ENCODE data around the gene TMEM121B. TPM values are rescaled to one million over a fixed set of nuclear protein-coding genes. Genes with fewer than 3 reads are reported as not detected.
A peak's percentile ranks its signal among the peaks of the same experiment; 100 is the strongest.

Gene TMEM121B
- total RNA-seq, 5 donors from 2014 or later (not counting 1 experiment from before 2014, with no cell fraction given) = 0.13 to 0.19 (median 0.15) TPM; not detected in 2

DNA sequence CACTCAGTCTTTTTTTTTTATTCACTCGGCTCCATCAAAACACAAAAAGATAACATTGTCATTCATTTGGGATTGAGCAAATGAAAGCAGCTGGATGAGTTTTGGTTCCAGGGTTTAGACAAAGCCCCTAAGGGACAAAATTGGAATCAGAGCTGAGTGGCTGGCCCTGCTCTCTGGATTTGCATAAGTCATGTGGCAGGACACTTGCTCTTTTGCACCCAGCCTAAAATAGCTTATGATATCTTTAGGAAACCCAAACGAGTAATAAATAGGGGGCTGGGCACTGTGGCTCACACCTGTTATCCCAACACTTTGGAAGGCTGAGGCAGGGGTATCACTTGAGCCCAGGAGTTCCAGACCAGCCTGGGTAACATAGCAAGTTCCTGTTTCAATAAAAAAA, 11.0 kb upstream of the TMEM121B start:
- no peak overlapping the region for H3K27ac ChIP-seq (ENCODE audit: low read length)
- no peaks in the 10 kb centered on the region for H3K27me3 Mint-ChIP-seq
- H3K9me3 Mint-ChIP-seq = no peaks in the 10 kb centered on the region
- no peaks in the 10 kb centered on the region for H3K4me1 Mint-ChIP-seq
- H3K27me3 ChIP-seq (replicated peaks in 1 of 2; ENCODE audit: control insufficient read depth in 2 of 2, extremely low read depth in 1 of 2, insufficient read depth in 2 of 2, low read length in 1 of 2) = peaks cover 0 to 5% of the 10 kb centered on the region in 2 experiments
- no peak overlapping the region for H3K4me3 Mint-ChIP-seq
- CTCF ChIA-PET = no interaction called here
- WGBS (ENCODE audit: insufficient coverage) = no CpG with 5 or more reads among the region's 2 CpGs
- H3K36me3 ChIP-seq (ENCODE audit: control insufficient read depth in 2 of 2, extremely low read depth in 1 of 2, insufficient read depth in 1 of 2, low read length in 1 of 2) = no peaks in the 10 kb centered on the region
- peaks cover 17% of the 10 kb centered on the region for H3K36me3 Mint-ChIP-seq
- ATAC-seq (replicated peaks in 1 of 4) (no peak), DNase-seq (no peak)
- no peak overlapping the region for H3K4me3 ChIP-seq (ENCODE audit: control insufficient read depth in 1 of 2, extremely low read depth in 1 of 2, low read length in 1 of 2)
- POLR2A ChIA-PET = no interaction called here
- H3K4me1 ChIP-seq (ENCODE audit: control insufficient read depth in 1 of 2, extremely low read depth in 1 of 2, insufficient read depth in 2 of 2, low read length in 2 of 2) = no peaks in the 10 kb centered on the region
- H3K9me3 ChIP-seq = no peaks in the 10 kb centered on the region
- H3K27ac Mint-ChIP-seq = no peak overlapping the region

GRCh38 chr22:17131686-17132085, 10.5 kb upstream of the TMEM121B start:
- H3K27me3 Mint-ChIP-seq = no peaks in the 10 kb centered on the region
- H3K27ac ChIP-seq (ENCODE audit: low read length) = no peak overlapping the region
- no peak for ATAC-seq (replicated peaks in 1 of 4)
- H3K4me3 Mint-ChIP-seq = no peak overlapping the region
- WGBS (ENCODE audit: insufficient coverage) = 86% methylated on average over 2 of the region's 5 CpGs
- no peak for DNase-seq
- H3K9me3 Mint-ChIP-seq = no peaks in the 10 kb centered on the region
- peaks cover 0 to 5% of the 10 kb centered on the region in 2 experiments for H3K27me3 ChIP-seq (replicated peaks in 1 of 2; ENCODE audit: control insufficient read depth in 2 of 2, extremely low read depth in 1 of 2, insufficient read depth in 2 of 2, low read length in 1 of 2)
- H3K36me3 ChIP-seq (ENCODE audit: control insufficient read depth in 2 of 2, extremely low read depth in 1 of 2, insufficient read depth in 1 of 2, low read length in 1 of 2) = no peaks in the 10 kb centered on the region
- H3K36me3 Mint-ChIP-seq = peaks cover 14% of the 10 kb centered on the region
- ChIA-PET CTCF (interaction anchor here in 1 of 2 donors (0.5 kb wide), 1 partner anchor 24 kb away, joined by 4 read pairs; no protein-coding TSS in a partner anchor), POLR2A (no interaction called here)
- no peaks in the 10 kb centered on the region for H3K4me1 Mint-ChIP-seq
- no peak overlapping the region for H3K4me3 ChIP-seq (ENCODE audit: control insufficient read depth in 1 of 2, extremely low read depth in 1 of 2, low read length in 1 of 2)
- H3K27ac Mint-ChIP-seq = no peak overlapping the region
- no peaks in the 10 kb centered on the region for H3K4me1 ChIP-seq (ENCODE audit: control insufficient read depth in 1 of 2, extremely low read depth in 1 of 2, insufficient read depth in 2 of 2, low read length in 2 of 2)
- no peaks in the 10 kb centered on the region for H3K9me3 ChIP-seq

DNA sequence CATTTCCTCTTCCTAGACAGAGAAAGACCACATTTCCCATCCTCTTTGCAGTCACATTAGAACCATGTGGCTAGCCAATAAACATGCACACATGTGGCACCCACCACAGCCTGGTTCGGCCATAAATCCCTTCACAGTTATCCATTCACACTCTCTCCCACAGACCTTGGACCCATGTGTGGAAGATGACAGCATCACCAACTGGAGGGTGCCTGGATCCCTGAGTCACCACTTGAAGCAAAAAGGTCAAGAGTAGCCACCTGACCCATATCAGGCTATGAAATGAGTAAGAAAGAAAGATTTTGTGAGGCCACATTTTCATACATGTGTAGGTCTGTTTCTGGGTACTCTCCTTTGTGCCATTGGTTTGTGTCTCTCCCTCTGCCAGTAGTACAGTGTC, 9.0 kb upstream of the TMEM121B start:
- Histone ChIP-seq H3K36me3 (ENCODE audit: control insufficient read depth in 2 of 2, extremely low read depth in 1 of 2, insufficient read depth in 1 of 2, low read length in 1 of 2) (no peaks in the 10 kb centered on the region), H3K9me3 (no peaks in the 10 kb centered on the region), H3K27ac (ENCODE audit: low read length) (no peak overlapping the region), H3K4me3 (ENCODE audit: control insufficient read depth in 1 of 2, extremely low read depth in 1 of 2, low read length in 1 of 2) (no peak overlapping the region), H3K27me3 (replicated peaks in 1 of 2; ENCODE audit: control insufficient read depth in 2 of 2, extremely low read depth in 1 of 2, insufficient read depth in 2 of 2, low read length in 1 of 2) (peaks cover 0 to 5% of the 10 kb centered on the region in 2 experiments), H3K4me1 (ENCODE audit: control insufficient read depth in 1 of 2, extremely low read depth in 1 of 2, insufficient read depth in 2 of 2, low read length in 2 of 2) (no peaks in the 10 kb centered on the region)
- DNase-seq = no peak
- WGBS (ENCODE audit: insufficient coverage) = no CpG with 5 or more reads among the region's 1 CpG
- H3K27me3 Mint-ChIP-seq = no peaks in the 10 kb centered on the region
- H3K4me1 Mint-ChIP-seq = no peaks in the 10 kb centered on the region
- H3K4me3 Mint-ChIP-seq = no peak overlapping the region
- H3K27ac Mint-ChIP-seq = no peak overlapping the region
- H3K36me3 Mint-ChIP-seq = peaks cover 13% of the 10 kb centered on the region
- ChIA-PET CTCF (no interaction called here), POLR2A (no interaction called here)
- ATAC-seq (replicated peaks in 1 of 4) = no peak
- no peaks in the 10 kb centered on the region for H3K9me3 Mint-ChIP-seq

GRCh38 chr22:17120711-17121232, 388 bp downstream of the TMEM121B start:
- 2% methylated on average over 68 of the region's 70 CpGs for WGBS (ENCODE audit: insufficient coverage)
- no peaks in the 10 kb centered on the region for H3K36me3 Mint-ChIP-seq
- POLR2A ChIA-PET = no interaction called here
- DNase-seq (peak in 6 of 35 experiments; percentile 11 to 41 (median 18)), ATAC-seq (replicated peaks in 1 of 4) (peak; percentile 32 to 49 (median 36))
- CTCF ChIA-PET = interaction anchor here in 1 of 2 donors (0.6 kb wide), 1 partner anchor 63 kb away, joined by 3 read pairs; no protein-coding TSS in a partner anchor
- peak overlapping the region in 1 of 3 donors; percentile 82 for H3K4me3 Mint-ChIP-seq
- no peaks in the 10 kb centered on the region for H3K9me3 Mint-ChIP-seq
- no peaks in the 10 kb centered on the region for H3K36me3 ChIP-seq (ENCODE audit: control insufficient read depth in 2 of 2, extremely low read depth in 1 of 2, insufficient read depth in 1 of 2, low read length in 1 of 2)
- peaks cover 6 to 28% of the 10 kb centered on the region in 2 donors for H3K27me3 Mint-ChIP-seq
- H3K4me1 ChIP-seq (ENCODE audit: control insufficient read depth in 1 of 2, extremely low read depth in 1 of 2, insufficient read depth in 2 of 2, low read length in 2 of 2) = peaks cover 36 to 55% of the 10 kb centered on the region in 2 experiments
- H3K27ac ChIP-seq (ENCODE audit: low read length) = no peak overlapping the region
- peak overlapping the region in 1 of 2 donors; percentile 40 for H3K4me3 ChIP-seq (ENCODE audit: control insufficient read depth in 1 of 2, extremely low read depth in 1 of 2, low read length in 1 of 2)
- H3K27ac Mint-ChIP-seq = no peak overlapping the region
- peaks cover 0 to 27% of the 10 kb centered on the region in 2 experiments for H3K27me3 ChIP-seq (replicated peaks in 1 of 2; ENCODE audit: control insufficient read depth in 2 of 2, extremely low read depth in 1 of 2, insufficient read depth in 2 of 2, low read length in 1 of 2)
- H3K4me1 Mint-ChIP-seq = peaks cover 41 to 42% (median 41%) of the 10 kb centered on the region in 3 donors
- H3K9me3 ChIP-seq = no peaks in the 10 kb centered on the region

DNA sequence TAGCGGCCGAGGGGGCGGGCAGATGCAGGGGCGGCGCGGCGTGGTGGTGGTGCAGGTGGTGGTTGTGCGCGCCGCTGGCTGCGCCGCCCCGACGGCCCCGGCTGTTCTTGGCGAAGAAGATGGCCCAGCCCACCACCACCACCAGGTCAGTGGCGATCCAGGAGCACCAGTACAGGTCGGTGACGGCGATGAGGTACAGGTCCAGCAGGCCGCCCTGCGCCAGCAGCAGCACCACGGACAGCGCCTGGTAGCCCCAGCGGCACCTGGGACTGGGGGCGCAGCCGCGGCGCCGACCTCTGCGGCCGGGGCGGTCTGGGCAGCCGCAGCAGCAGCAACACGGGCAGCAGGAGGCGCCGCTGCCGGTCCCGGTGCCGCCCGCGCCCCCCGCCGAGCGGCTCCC, 879 bp downstream of the TMEM121B start:
- peaks cover 6 to 28% of the 10 kb centered on the region in 2 donors for H3K27me3 Mint-ChIP-seq
- H3K36me3 ChIP-seq (ENCODE audit: control insufficient read depth in 2 of 2, extremely low read depth in 1 of 2, insufficient read depth in 1 of 2, low read length in 1 of 2) = no peaks in the 10 kb centered on the region
- POLR2A ChIA-PET = no interaction called here
- H3K9me3 ChIP-seq = no peaks in the 10 kb centered on the region
- WGBS (ENCODE audit: insufficient coverage) = 3% methylated on average over 41 of the region's 45 CpGs
- H3K4me1 ChIP-seq (ENCODE audit: control insufficient read depth in 1 of 2, extremely low read depth in 1 of 2, insufficient read depth in 2 of 2, low read length in 2 of 2) = peaks cover 41 to 60% of the 10 kb centered on the region in 2 experiments
- DNase-seq = peak in 30 of 35 experiments; percentile 17 to 73 (median 40)
- H3K27me3 ChIP-seq (replicated peaks in 1 of 2; ENCODE audit: control insufficient read depth in 2 of 2, extremely low read depth in 1 of 2, insufficient read depth in 2 of 2, low read length in 1 of 2) = peaks cover 0 to 27% of the 10 kb centered on the region in 2 experiments
- H3K9me3 Mint-ChIP-seq = no peaks in the 10 kb centered on the region
- H3K4me1 Mint-ChIP-seq = peaks cover 46 to 47% (median 46%) of the 10 kb centered on the region in 3 donors
- ATAC-seq (replicated peaks in 1 of 4) = peak; percentile 57 to 70 (median 62)
- H3K4me3 ChIP-seq (ENCODE audit: control insufficient read depth in 1 of 2, extremely low read depth in 1 of 2, low read length in 1 of 2) = peak overlapping the region in 1 of 2 donors; percentile 3
- peak overlapping the region in 2 of 3 donors; percentile 28 to 82 for H3K4me3 Mint-ChIP-seq
- no peaks in the 10 kb centered on the region for H3K36me3 Mint-ChIP-seq
- no peak overlapping the region for H3K27ac Mint-ChIP-seq
- CTCF ChIA-PET = interaction anchor here in 1 of 2 donors (0.6 kb wide), 1 partner anchor 63 kb away, joined by 3 read pairs; no protein-coding TSS in a partner anchor
- H3K27ac ChIP-seq (ENCODE audit: low read length) = no peak overlapping the region

DNA sequence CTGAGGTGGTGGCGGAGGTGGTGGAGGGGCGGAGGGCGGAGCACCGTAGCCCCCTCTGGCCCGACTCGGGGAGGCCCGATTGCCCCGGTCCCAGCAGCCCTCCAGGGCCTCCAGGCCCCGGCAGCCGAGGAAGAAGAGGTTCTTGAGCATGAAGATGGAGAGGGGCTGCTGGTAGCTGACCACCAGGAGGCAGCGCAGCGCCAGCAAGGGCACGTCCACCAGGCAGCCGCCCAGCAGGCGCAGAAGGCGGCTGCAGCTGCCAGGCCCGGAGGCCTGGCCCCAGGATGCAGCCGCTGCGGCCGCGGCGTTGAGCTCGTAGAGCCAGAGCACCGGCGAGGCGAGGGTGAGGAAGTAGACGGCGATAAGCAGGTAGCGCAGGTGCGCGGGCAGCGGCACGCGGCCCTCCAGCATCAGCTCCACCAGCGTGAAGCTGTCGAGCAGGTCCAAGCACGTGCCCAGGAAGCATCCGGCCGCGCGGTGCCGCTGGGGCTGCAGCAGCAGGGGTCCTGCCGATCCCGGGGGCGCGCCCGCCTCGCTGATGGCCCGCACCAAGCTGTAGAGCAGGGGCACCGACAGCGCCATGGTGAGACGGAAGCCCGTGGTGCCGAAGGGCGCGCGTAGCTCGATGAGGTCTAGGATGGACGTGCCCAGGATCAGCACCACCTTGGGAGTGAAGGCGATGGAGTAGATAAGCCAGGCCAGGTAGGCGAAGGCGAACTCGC, 1.5 kb downstream of the TMEM121B start:
- WGBS (ENCODE audit: insufficient coverage) = 60% methylated on average over 53 of the region's 63 CpGs

More for the DNA sequence above, 1.5 kb downstream of the TMEM121B start:
- ATAC-seq (replicated peaks in 1 of 4) (no peak), DNase-seq (no peak)
- Histone ChIP-seq H3K27me3 (replicated peaks in 1 of 2; ENCODE audit: control insufficient read depth in 2 of 2, extremely low read depth in 1 of 2, insufficient read depth in 2 of 2, low read length in 1 of 2) (peaks cover 0 to 27% of the 10 kb centered on the region in 2 experiments), H3K9me3 (no peaks in the 10 kb centered on the region), H3K4me3 (ENCODE audit: control insufficient read depth in 1 of 2, extremely low read depth in 1 of 2, low read length in 1 of 2) (no peak overlapping the region), H3K27ac (ENCODE audit: low read length) (no peak overlapping the region), H3K4me1 (ENCODE audit: control insufficient read depth in 1 of 2, extremely low read depth in 1 of 2, insufficient read depth in 2 of 2, low read length in 2 of 2) (peaks cover 47 to 66% of the 10 kb centered on the region in 2 experiments), H3K36me3 (ENCODE audit: control insufficient read depth in 2 of 2, extremely low read depth in 1 of 2, insufficient read depth in 1 of 2, low read length in 1 of 2) (no peaks in the 10 kb centered on the region)
- Mint-ChIP-seq H3K9me3 (no peaks in the 10 kb centered on the region), H3K4me3 (peak overlapping the region in 2 of 3 donors; percentile 53 to 82), H3K4me1 (peaks cover 53% of the 10 kb centered on the region in 3 donors), H3K27ac (no peak overlapping the region), H3K36me3 (no peaks in the 10 kb centered on the region), H3K27me3 (peaks cover 6 to 25% of the 10 kb centered on the region in 2 donors)
- ChIA-PET POLR2A (no interaction called here), CTCF (no interaction called here)

Measured in T-cell (primary cell).